Jurkat, Clone E6-1 (cell line): ENCODE measurements around the gene GPA33.

Experiments
- DNase-seq: peaks from one replicate; pipeline ENCODE4 v3.0.0-alpha.2; 2011; ENCODE audit warnings: low read depth, low spot score
- H3K4me3 ChIP-seq: 2 replicates; pipeline ENCODE4 v1.5.1; 2011; ENCODE audit warnings: mild to moderate bottlenecking, low read length, control low read depth, moderate library complexity

Gene GPA33

DNA sequence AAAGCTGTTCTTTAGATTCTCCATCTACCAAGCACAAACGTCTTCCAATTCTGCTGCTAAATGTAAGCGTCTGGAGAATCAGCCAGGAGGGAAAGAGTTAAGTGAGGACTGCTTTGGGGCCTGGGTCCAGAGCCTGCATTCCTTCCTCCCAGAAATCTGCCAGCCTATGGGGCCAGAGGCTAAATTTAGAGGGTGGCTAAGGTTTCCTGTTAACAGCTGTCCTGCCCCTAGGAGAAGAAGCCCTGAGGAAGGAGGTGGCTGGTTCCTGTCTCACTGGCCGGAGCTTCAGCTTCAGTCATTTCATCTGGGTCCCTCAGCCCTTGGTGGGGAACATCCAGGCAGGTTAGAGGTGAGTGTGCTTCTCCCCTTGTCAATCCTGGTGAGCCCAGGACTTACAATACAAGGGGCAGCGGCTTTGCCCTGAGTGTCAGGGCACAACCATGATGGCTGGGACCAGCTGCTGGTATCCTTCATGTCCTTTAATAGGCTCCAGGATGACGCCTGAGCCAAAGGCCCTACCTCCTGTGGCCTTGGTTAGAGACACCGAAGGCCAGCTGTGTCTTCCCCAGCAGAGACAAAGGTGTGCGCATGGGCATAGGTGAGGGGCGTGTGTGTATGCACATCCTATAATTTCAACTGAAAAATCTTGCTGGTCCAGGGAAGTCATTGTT, 3.8 kb upstream of the GPA33 start, which contains the start of gene STYXL2:
Gene STYXL2, plus strand, starts transcription at position 230 of the 671 bp plus-strand sequence. CDS start 775 bp downstream, outside the sequence.
- DNase-seq: no peak
- no peak within 1 kb of the TSS for H3K4me3 ChIP-seq

- no peak overlapping the region for H3K4me3 ChIP-seq
- DNase-seq: no peak
Measured at GRCh38 chr1:167092653-167093052, 2.5 kb upstream of the GPA33 start.

DNA sequence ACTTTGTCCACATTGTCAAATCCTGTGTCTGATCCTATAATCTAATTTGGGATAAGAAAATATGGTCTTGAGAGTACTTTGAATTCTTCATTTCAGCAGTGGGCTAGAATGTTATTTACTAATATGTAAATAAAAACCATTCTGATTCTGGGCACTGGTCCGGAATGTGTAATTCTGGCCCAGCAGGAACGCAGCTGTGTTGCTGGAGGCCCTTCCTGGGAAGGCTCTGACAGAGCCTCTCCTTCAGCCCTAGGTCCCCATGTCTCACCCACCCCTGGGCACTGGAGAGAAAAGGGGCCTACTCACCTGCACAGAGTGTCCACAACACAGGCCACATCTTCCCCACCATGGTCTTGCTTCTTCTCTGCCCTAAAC, 251 bp downstream of the GPA33 start:
- H3K4me3 ChIP-seq: no peak overlapping the region
- DNase-seq: no peak

GRCh38 chr1:167088746-167089417, 1.3 kb downstream of the GPA33 start:
- no peak overlapping the region for H3K4me3 ChIP-seq
- DNase-seq: no peak

DNA sequence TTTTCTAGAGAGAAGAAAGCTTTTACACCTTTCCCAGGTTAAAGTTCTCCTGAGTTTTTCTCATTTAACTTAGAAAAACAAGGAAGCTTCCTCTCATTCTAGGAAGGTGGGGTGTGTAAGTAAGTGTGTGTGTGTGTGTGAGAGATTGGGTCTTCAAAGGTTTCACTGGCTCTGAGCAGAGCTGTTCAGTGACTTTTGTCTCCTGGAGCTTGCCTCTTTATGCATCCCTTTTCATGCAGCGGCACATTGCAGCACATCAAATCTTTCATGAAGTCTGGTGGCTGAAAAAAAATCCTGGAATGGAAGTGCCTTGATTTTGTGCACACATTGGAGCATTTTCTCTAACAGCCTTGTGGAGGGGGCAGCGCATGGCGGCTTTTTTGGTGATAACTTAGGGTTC, 3.4 kb downstream of the GPA33 start:
- DNase-seq: no peak
- H3K4me3 ChIP-seq: no peak overlapping the region

DNA sequence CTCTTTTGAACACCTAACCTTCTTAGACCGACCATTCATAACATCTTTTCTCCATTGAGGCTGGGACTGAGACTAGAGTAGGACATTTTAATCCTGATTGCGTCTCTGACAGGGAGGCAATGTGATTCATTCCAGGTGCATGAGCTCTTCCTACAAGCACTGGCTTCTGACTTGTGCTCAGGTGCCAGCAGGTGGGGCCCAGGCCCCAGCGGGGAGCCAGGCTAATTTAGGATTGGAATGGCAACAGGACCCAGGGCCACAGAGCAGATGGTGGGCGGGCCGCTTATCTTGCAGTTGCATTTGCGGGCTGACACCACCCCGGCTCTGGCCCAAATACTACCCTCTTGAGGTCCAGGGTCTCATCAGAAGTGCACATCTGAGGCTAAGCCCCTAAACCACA, 4.1 kb downstream of the GPA33 start:
- no peak for DNase-seq
- H3K4me3 ChIP-seq: no peak overlapping the region

DNA sequence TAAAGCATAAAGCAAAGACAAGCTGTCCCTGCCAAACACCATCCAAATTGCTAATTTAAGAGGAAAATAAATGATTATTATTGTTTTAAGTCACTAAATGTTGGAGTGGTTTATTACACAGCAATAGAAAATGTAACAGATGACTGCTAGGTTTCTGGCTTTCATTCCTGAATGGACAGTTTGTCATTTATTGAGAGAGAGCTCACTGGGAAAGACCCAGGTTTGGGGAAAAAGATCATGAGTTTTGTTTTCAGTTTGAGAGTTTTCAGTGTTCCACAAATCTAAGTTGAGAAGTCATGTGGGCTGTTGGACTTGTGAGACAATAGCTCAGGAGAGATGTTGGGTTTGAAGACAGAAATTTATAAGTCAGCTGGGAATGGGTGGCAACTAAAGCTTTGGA, 5.4 kb downstream of the GPA33 start:
- H3K4me3 ChIP-seq: no peak overlapping the region
- DNase-seq: no peak

DNA sequence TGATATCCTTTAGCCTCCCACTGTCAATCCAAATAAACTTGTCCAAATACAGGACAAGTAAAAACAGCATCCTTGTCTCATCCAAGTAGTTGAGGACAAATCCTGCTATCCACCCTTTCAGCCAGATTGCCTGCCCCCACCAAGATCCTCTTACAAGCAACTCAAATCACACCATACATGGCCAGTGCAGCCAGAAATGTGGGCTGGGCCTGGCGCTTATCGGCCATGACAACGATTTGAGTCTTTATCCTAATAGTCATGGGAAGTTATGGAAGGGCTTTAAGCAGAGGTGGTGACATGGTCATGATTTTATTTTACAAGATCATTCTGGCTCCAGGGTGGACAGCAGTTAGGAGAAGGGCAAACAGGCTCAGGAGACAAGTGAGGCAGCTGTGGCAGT, 6.3 kb downstream of the GPA33 start:
- no peak for DNase-seq
- H3K4me3 ChIP-seq: no peak overlapping the region

DNA sequence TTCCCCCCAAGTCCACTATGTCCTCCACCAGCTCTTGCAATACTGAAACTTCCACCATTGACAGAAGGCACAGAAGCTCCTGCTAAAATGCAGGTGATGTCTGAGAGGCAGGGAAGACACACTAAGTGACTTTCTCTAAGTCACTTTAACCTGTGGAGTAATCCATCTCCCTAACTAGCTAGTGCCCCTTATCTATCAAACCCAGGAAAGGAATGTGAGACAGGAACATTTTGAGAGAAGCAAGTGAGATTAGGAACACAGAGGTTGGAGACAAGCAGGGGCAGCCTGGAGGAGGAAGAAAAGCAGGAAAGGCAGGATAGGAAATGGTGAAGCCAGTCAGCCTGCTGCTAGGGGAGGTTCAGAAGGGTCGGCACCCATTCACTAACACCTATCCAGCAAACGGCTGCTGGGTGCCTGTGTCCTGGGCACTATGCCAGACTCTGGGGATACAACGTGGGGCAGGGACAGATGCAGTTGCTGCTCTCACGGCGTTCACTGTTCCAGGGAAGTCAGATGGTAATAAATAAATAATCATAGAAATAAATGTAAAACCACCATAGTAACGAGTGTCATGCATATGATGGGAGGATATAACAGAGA, 7.0 kb downstream of the GPA33 start:
- no peak overlapping the region for H3K4me3 ChIP-seq

DNA sequence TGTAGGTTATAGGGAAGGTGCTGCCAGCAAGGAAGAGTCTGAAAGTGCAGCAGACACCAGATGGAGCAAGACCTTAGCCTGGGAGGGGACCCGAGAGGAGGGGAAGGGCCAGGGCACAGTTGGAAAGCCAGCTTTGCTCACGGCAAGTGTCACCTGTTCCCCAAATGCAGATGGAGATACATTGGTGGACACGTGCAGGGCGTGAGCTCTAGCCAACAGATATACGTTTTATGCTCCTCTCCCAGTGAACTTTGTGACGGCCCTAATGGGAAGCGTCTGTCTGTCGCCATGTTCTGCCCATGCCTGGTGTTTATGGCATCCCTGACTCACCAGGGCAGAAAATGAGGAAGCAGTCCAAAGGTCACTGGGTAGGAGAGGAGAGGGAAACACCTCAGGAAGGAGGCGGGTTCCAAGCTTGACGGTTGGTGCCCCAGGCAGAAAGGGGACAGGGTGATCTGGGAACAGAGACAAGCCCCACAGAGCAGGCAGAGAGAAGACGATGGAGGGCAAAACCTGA, 7.6 kb downstream of the GPA33 start:
- H3K4me3 ChIP-seq: no peak overlapping the region
- no peak for DNase-seq

More for the DNA sequence above, 7.0 kb downstream of the GPA33 start:
- DNase-seq: no peak

- no peak overlapping the region for H3K4me3 ChIP-seq
- no peak for DNase-seq
Measured at GRCh38 chr1:167081594-167082156, 8.5 kb downstream of the GPA33 start.

DNA sequence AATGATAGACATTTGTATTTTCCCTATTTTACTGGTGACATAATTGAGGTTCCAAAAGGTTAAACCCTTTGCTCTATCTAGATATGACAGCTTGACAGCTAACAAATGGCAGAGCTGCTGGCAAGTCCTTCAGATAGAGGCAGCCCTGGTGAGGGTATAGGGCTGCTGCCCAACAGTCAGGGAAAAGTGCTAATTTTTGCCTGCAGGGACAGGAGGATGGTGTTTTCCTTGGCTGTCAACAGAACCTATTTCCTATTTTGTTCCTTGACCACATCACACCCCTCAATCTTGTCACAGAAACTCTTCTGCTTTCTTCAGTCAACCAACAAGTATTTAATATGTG, 12.3 kb downstream of the GPA33 start:
- no peak for DNase-seq
- no peak overlapping the region for H3K4me3 ChIP-seq

GRCh38 chr1:167077128-167077867, 12.9 kb downstream of the GPA33 start:
- no peak overlapping the region for H3K4me3 ChIP-seq
- DNase-seq: no peak

DNA sequence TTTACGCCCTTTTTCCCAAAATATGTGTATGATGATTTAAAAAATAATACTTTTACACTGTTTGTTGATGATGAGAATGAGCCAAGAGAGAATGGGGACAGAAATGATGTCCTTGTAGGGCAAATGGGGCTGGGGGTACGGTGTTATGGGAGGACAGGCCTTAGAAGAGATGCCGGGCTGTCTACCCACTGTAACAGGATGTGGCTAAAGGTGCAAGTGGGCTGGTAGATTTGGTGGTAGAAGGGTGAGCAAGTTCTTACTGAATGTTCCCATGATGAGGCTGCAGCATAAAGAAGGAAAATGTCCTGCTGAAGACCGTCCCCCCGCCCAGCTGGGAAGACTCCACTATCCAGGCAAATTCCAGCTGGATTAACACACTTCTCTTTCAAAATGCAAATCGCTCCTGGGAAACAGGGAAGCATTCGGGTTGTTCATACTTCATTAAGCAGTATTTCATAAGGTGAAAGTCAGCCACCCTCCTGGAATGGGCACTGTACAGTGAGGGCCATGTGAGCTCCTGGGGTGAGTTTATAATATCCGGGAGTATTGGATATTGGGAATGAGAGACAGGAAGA, 14.0 kb downstream of the GPA33 start:
- DNase-seq: peak; percentile 56
- no peak overlapping the region for H3K4me3 ChIP-seq

GRCh38 chr1:167071286-167071685, 18.9 kb downstream of the GPA33 start:
- no peak for DNase-seq
- no peak overlapping the region for H3K4me3 ChIP-seq

- no peak for DNase-seq
- H3K4me3 ChIP-seq: no peak overlapping the region
Measured at GRCh38 chr1:167068761-167069160, 21.4 kb downstream of the GPA33 start.

DNA sequence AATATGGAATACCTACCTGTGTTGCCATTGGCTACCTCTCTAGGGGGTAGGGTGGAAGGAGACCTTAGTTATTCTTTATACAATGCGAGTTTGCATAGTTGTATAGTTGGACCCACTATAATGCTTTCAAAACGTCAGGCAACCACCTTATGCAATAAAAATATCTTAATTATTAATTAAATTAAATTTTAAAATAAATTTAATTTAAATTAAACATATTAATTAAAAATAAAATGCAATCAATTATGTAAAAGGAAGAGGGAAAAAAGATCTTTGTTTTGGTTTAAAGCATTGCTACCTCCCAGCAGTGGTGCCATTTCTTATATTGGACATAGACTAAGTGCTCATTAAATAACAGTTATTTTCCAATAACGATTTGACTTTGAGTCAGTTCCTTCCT, 22.3 kb downstream of the GPA33 start:
- DNase-seq: no peak
- H3K4me3 ChIP-seq: no peak overlapping the region

- H3K4me3 ChIP-seq: peak overlapping the region; percentile 37
- DNase-seq: peak; percentile 46
Measured at GRCh38 chr1:167066333-167067122, 23.6 kb downstream of the GPA33 start.
